T-helper 2 cell treated with Interferon-gamma antibody and Interleukin-4, amounts not matched to agents 100 ng/mL and 5 ng/mL, for 36 hours (primary cell): ENCODE data around the gene KIF27. TPM values are rescaled to one million over a fixed set of nuclear protein-coding genes. Genes with fewer than 3 reads are reported as not detected.
"Not testable (repeated sequence)": the region's sequence is repeated elsewhere in the genome, so short reads cannot be mapped to it uniquely, and the experiment has no call there.

ENCODE experiments used
- intact Hi-C: fragments of 100-400 bp; cut with micrococcal nuclease; formaldehyde crosslinking; loops from one replicate; pipeline ENCODE4 v1.15.1; 2023
- total RNA-seq: library from RNA; stranded (reverse); gene quantifications from 2 replicates; pipeline ENCODE4 v1.2.3, GENCODE V29; 2022

KIF27 gene
- total RNA-seq, 1 donor from 2014 or later = 2.7 TPM

DNA sequence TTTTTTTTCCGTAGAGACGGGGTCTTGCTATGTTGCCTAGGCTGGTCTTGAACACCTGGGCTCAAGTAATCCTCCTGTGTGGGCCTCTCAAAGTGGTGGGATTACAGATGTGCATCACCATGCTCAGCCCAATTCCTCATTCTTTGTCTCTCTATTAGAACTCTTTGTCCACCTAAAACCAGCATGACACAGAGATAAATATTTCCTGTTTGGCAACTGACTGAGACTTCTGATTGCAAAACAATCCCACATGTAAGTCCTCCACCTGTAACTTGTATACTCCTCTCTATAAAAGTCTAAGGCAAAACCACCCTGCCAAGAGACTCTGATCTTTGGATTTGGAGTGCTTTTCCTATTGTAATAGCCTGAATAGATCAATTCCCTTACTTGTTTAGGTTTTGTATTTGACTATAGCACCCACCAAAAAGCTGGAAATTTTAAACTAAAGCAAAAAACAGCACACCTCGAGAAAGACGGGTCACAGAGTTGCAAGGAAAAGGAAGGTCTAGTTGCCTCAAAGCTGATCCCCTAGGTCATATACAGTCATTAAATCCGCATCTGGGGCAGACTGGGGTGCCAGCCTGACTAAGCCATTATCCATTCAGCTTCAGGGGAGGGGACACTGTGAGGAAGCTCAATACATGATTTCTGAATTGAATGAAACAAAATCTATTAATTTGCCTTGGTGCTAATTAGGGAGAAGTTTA lies 13.5 kb upstream of the KIF27 start:
- intact Hi-C loops = no loop called here

DNA sequence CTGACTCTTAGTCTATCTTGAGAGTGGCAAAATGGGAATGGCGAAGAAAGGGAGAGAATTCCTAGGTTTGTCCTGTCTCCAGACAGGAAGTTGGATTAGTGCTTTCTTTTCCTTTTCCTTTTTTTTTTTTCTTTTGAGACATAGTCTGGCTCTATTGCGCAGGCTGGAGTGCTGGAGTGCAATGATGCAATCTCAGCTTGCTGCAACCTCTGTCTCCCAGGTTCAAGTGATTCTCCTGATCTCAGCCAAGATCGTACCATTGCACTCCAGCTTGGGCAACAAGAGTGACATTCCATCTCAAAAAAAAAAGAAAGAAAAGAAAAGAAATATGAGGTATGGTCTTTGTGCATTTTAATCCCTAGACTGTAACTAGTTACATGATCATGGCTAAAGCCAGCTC lies 12.6 kb upstream of the KIF27 start:
- intact Hi-C loops = no loop called here

DNA sequence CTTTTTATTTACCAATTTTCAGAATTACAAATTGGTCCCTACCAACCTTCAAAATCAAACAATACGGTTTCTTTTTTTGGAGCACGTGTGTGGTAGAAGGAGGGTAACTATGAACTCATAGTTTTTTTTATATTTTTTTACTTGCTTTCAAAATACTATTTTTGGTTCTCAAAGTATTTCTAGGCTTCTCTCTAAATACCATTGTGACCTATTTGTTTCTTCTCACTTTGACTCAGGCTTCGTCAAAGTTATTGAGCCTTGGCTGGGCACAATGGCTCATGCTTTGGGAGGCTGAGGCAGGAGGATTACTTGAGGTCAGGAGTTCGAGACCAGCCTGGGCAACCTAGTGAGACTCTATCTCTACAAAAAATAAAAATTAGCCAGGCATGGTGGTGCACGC lies 11.6 kb upstream of the KIF27 start:
- intact Hi-C loops = no loop called here

DNA sequence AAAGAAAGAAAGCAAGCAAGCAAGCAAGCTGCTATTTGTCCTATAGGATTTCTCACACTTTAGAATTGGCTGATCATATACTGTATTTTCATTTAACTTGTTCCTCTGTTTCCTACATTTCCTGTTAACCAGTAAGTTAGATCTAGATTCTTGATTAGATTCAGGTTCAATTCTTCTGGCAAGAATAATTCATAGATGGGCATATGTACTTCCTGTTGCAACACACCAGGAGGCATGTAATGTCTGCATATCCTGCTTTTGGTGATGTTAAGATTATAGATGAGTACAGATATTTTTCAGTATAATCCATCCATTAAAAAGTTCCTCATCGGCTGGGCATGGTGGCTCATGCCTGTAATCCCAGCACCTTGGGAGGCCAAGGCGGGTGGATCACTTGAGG lies 10.8 kb upstream of the KIF27 start:
- intact Hi-C loops = no loop called here

DNA sequence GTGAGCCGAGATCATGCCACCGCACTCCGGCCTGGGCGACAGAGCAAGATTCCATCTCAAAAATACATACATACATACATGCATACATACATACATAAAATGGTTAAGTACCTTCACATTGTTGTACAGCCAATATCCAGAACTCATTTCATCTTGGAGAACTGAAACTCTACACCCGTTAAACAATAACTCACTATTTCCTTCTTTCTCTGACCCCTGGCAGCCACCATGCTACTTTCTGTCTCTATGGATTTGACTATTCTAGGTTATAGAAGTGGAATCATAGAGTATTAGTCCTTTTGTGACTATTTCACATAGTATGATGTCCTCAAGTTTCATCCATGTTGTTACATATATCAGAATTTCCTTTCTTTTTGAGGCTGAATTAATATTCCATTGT lies 9.6 kb upstream of the KIF27 start:
- intact Hi-C loops = no loop called here

DNA sequence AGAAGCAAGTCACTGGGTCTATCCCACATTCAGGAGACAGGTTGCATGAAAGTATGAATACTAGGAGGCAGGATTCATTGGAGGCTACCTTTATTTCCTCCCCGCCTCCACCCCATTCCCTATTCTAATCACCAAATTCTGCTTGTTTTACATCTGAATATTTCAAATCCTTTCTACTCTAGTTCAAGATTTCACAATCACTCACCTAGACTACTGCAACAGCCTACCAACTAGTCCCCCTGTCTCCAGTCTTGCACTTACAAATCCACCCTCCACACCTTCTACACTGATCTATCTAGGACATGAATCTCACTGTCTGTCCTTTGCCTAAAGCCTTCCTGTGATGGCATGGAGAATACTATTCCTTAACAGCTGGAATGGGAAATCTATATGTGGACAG lies 6.4 kb upstream of the KIF27 start:
- intact Hi-C loops = loop anchor here (10.0 kb wide), 2 partner anchors 113 to 593 kb away; partner anchors contain the start of gene GKAP1

DNA sequence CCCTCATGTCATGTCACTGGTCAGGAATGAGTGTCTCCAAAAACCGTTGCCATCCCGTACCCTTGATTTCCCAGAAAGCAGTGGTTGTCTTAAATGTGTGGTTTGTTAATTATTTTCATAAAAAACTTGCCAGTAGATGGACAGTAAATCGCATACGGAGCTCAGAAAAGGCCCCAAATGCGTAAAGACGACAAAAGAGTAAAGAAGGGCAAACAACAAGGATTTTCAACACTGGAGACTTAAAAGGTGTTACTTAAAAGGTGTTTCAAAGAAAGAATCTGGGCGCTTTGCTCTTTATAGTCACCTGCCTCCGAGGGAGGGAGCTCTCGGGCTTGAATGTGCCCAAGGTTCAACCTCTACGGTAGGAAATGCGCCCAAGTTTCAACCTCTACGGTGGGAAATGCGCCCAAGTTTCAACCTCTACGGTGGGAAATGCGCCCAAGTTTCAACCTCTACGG lies 734 bp downstream of the KIF27 start:
- intact Hi-C loops = loop anchor here (2.0 to 10.0 kb wide), 3 partner anchors 106 to 586 kb away; partner anchors contain the start of genes GKAP1 and IDNK

DNA sequence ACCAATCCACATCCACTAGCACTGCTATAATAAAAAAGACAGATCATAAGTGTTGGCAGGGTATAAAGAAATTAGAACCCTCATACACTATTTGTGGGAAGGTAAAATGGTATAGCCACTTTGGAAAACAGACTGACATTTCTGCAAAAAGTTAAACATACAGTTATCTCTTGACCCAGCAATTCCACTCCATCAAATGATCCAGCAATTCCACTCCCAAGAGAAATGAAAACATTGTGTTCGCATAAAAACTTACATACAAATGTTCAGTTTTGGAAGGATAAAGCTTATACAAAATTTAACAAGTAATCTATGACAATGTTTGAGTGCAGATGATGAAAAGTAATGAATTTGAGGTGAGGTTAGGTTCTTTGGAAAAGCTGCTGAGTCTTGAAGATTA lies 2.1 kb downstream of the KIF27 start:
- intact Hi-C loops = no loop called here

DNA sequence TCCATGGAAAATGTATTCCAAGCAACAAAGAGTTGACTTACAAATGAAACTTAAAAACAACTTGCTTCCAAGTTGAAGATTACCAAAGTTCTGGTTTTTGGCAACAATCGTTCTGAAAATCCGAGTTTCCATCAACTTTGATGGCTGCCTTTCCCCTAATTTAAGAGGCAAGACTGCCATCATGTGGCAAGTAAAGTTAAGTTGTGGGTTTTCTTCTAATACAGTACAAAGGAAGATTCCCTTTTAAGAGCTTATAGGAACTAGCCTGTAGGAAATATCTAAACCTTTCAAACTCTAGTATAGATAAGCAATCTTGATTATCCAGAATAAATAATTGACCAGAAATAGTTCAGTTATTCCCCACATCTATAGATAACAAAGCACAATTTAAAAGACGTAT lies 9.0 kb downstream of the KIF27 start:
- intact Hi-C loops = loop anchor here (5.0 kb wide), 1 partner anchor 290 kb away; the partner anchor contains the start of gene IDNK

DNA sequence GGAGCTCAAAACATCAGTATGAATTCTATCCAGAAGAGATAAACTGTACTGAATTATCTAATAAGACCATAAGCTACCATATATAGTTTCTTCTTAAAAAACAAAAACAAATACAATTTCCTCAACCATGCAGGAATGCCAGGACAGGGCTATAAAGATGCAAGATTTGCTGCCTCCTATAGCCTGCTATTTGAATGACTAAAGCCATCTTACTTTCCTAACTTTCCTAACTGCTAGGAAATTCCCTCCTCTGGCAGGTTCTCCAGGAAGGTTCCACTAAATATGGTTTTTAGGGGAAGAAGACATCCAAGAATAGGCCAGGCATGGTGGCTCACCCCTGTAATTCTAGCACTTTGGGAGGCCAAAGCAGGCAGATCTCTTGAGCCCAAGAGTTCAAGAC lies 15.1 kb downstream of the KIF27 start:
- intact Hi-C loops = no loop called here

DNA sequence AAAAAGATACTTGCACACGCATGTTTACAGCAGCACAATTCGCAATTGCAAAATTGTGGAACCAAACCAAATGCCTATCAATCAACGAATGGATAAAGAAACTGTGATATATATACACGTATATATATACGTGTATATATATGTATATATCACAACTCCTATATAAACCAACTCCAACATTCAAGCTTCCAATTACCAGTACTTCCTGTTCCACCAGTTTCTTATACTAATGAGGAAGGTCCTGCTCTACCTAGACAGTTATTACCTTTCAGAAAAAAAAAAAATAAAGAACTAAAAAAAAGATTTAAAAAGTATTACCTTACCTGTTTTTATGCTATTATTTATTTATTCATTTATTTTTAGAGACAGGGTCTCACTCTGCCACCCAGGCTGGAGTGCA lies 20.6 kb downstream of the KIF27 start:
- intact Hi-C loops = not testable (repeated sequence)

DNA sequence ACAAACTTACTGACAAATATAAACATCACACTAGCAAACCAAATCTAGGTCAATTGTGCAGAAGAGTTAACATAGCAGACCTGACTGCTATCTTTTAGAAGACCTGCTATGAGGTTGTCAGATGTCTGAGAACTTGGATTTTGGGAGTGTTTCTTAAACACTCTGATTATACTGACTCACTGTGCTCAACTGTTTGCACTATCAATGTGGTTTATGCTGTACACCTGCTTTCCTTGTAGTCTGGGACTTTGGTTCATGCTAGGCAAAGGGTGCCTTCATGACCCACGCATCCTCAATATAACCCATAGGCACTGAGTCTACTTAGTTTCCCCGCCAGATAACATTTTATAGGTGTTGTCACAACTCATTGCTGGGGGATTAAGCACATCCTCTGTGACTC lies 26.9 kb downstream of the KIF27 start:
- intact Hi-C loops = not testable (repeated sequence)

DNA sequence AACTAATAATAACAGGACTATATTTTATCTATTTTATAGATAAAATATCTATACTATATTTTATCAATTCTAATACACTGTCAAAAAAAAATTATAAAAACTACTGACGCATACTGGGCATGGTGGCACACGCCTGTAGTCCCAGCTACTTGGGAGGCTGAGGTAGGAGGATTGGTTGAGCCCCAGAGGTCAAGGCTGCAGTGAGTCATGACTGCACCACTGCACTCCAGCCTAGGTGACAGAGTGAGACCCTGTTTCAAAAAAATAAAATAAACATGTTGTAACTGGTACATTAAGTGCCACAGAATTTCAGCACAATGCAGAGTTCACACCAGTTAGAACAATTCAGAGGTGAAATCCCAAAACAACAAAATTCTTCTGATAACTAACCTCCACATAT lies 34.7 kb downstream of the KIF27 start:
- intact Hi-C loops = not testable (repeated sequence)

DNA sequence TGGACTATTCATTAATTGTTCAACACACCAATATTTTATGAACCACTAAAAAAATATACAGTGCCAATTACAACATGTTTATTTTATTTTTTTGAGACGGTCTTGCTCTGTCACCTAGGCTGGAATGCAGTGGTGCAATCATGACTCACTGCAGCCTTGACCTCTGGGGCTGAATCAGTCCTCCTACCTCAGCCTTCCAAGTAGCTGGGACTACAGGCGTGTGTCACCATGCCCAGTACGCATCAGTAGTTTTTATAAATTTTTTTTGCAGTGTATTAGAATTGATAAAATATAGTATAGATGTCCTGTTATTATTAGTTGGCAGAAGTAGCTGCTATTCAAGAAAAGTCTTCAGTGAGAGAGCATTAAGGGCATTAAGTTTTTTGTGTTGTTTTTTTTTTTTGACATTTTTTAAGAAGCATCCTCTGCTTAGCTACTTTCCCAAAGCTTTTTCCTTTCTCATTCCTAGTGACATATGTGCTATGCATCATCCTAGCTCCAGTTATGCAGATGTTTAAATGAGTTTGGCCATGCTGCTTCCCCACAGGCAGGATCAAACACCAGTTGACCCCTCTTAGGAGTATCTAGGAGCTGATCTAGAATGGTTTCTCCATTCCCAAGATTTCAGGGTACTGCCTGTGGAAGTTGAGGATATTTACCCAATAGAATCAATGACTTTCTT lies 35.5 kb downstream of the KIF27 start:
- intact Hi-C loops = not testable (repeated sequence)

DNA sequence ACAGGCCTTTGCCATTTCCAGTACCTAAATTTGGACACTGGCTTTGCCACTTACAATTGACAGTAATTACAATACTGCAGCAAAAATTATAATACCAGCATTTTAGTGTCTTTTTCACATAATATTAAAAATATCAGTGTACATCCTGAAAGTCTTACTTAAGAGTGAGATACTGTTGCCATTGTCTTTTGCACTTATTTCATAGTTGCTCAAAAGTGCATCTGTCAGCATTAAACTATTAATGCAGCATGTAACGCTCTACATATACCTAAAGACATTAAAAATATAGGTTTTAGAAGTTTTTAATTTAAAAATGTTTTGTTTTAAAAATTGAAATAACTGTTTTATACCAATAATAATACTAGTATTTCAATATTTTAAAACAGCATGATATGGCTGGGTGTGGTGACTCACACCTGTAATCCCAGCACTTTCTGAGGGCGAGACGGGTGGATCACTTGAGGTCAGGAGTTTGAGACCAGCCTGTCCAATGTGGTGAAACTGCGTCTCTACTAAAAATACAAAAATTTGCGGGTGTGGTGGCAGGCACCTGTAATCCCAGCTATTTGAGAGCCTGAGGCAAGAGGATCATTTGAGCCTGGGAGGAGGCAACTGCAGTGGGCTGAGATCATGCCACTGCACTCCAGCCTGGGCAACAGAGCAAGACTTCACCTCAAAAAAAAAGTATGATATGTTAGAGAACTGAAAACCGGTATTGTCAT lies 39.4 kb downstream of the KIF27 start:
- intact Hi-C loops = not testable (repeated sequence)

DNA sequence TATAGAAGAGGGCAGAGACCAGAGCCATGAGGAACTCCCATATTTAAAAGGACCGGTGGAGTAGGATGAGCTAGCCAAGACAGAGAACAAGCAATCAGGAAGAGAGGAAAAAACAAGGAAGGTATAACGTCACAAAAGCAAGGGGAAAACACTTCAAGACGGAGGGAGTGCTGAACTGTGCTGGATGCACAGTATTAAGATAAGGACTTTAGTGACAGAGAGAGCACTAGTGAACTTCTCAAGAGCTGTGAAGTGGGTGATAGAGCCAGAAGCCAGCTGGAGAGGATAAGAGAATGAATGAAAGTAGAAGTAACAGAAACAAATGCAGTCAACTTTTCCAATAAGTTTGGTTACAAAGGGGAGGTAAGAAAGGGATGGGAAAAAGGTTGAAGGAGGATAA lies 45.7 kb downstream of the KIF27 start:
- intact Hi-C loops = not testable (repeated sequence)

DNA sequence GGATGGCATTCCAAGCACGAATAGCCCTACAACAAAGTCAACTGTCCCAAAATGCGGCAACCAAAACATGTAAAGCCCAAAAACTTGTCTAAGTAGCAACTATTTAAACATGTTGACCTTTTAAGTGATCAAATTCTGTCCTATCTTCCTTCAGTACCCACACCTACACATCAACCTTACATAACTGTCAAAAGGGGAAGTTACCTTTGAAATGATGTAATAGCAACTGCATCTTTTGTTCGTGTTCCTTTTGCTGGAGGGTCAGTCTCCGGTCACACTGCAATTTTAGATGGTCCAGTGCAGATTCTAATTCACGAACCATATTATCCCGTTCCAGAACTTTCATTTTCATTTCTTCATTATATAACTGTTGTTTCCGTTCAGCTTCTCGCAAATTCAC lies 71.3 kb downstream of the KIF27 start:
- intact Hi-C loops = not testable (repeated sequence)

DNA sequence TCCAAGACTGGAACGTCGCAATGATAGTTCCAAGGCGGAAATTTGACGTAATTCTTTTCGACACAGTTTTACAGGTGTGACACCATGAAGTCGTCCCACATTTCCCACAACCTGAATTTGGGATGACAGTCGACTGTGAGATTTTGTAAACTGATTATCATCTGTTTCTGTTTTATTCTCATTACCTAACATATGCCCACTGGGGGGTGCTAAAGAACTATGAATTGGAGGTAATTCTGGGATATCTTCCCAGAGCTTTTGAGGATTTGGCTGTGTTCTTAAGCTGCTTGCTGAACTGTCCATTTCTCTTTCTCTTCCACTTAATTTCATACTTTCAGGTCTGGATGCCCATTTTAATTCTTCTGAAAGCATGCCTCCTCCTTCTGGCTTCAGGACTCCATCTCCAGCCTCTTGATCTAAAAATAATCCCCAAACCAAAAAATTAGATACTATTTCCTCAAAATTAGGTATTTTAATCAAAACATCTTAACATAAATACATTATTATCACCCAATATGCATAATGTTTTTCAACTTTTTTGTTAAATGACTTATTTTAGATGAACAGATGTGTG lies 84.1 kb downstream of the KIF27 start:
- intact Hi-C loops = not testable (repeated sequence)

DNA sequence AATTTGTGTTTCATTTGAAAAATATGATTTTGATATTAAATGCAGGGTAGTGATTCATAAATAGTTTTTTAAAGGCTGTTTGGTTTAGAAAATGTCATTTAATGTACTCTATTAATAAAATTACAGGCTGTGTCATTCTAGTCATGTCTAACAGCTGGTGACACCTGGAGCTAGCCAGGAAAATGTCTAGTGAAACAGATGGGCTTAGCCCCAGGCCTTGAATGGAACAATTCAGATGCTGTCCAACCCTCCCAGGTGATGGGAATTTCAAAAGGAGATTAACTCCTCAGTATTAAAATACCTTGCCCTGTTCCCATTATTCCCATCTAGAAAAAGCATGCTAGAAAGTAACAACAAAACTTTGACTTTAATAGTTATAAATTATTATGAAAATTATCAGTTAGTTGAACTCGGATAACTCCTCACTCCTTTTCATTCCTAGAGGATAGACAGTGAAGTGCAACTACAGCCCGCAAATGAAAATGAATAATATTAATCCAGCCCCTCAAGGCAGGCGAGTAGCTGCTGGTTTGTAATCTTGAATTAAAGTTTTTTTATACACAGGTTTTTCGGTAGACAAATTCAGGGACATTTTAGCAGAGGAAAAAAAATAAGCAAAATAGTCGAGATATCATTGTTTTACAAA lies 90.7 kb downstream of the KIF27 start:
- intact Hi-C loops = not testable (repeated sequence)

DNA sequence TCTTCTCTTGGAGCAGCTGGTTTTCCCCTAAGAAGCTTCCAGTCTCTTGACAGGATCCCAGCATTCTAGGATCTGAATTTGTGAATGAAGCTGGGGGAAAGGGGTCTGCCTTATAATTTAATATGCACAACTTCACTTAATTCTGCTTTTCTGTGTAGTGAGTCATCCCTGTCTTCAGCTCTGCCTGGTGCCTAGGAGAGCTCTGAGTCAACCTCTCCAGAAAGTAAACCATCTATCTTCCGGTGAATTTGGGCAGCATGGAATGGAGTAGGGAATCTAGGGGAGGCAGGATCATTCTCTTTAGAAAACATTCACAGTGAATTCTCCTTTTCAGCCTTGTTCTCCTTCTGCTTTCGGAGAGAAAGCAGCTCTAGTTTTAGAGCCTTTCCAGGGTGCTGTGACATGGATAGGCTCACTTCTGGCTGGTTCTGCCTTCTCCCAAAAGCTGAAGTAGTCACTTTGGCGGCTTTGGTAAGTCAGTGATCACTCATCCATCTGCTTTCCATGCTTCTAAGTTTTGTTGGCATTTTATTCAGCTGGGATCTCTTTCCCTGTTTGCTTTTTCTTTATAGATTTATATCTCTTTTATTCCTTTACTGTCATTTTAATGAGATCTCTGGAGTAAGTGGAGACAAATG lies 96.1 kb downstream of the KIF27 start:
- intact Hi-C loops = not testable (repeated sequence)
